Gastrocnemius medialis (tissue), 4 donors: ENCODE data around the gene ASPRV1. TPM values are rescaled to one million over a fixed set of nuclear protein-coding genes. Genes with fewer than 3 reads are reported as not detected.

Source experiments
- ATAC-seq, 2 donors: fragments of 150-250 bp; one replicate each; pipeline ENCODE4 v1.9.1; 2016
- DNase-seq, 2 donors: peaks; one replicate each; pipeline ENCODE4 v3.0.0-alpha.2; 2019
- H3K27ac ChIP-seq, 4 donors: fragments of 200-600 bp; sonication (generic); 1 replicate in 1 of 4; 2 replicates in 3 of 4; pipeline ENCODE4 v1.5.1; 2016 to 2018; ENCODE audit warnings: mild to moderate bottlenecking in 2 of 4, moderate library complexity in 1 of 4
- H3K27me3 ChIP-seq, 3 donors: fragments of 200-600 bp; sonication (generic) in 2 of 3; 1 replicate in 1 of 3; 2 replicates in 2 of 3; pipeline versions ENCODE4 v1.5.1 to v1.6.0; 2016 to 2019; ENCODE audit warnings: mild to moderate bottlenecking in 1 of 3, moderate library complexity in 1 of 3
- H3K36me3 ChIP-seq, 2 donors: fragments of 200-600 bp; sonication (generic) in 1 of 2; one replicate each; pipeline ENCODE4 v1.5.1; 2017 to 2018
- H3K4me1 ChIP-seq, 2 donors: fragments of 200-600 bp; sonication (generic) in 1 of 2; one replicate each; pipeline ENCODE4 v1.5.1; 2016 to 2017; ENCODE audit warnings: mild to moderate bottlenecking in 2 of 2
- H3K4me3 ChIP-seq, 4 donors: fragments of 200-600 bp; sonication (generic) in 3 of 4; 1 replicate in 1 of 4; 2 replicates in 3 of 4; pipeline ENCODE4 v1.5.1; 2016 to 2019; ENCODE audit warnings: mild to moderate bottlenecking in 2 of 4
- H3K9me3 ChIP-seq, 3 donors: fragments of 200-600 bp; sonication (generic) in 2 of 3; 1 replicate in 1 of 3; 2 replicates in 2 of 3; pipeline ENCODE4 v1.5.1; 2016 to 2019
- CTCF ChIP-seq, 5 experiments: fragments of 450-650 bp in 3 of 5; fragments of 200-600 bp in 2 of 5; sonication (generic) in 2 of 5; IDR thresholded peaks in 4 of 5; conservative IDR thresholded peaks in 1 of 5; 1 replicate in 4 of 5; 2 replicates in 1 of 5; pipeline ENCODE4 v1.5.1; 2016 to 2019; ENCODE audit warnings: antibody characterized with exemption in 5 of 5, mild to moderate bottlenecking in 3 of 5, moderate library complexity in 3 of 5
- POLR2A ChIP-seq, 2 donors: fragments of 450-650 bp; IDR thresholded peaks; one replicate each; pipeline ENCODE4 v1.6.1; 2017; ENCODE audit warnings: antibody characterized with exemption in 2 of 2, mild to moderate bottlenecking in 2 of 2, moderate library complexity in 2 of 2
- in situ Hi-C, 4 donors: fragments of 200-750 bp; cut with MboI; loops; one replicate each; pipeline versions ENCODE4 v1.15.0 to v1.8.0; 2017; ENCODE audit warnings: low sequenced_read_pairs in 4 of 4
- intact Hi-C: fragments of 100-400 bp; cut with DNase I; formaldehyde crosslinking; loops from one replicate; pipeline ENCODE4 v1.15.1; 2023; ENCODE audit warnings: low total_unique reads
- total RNA-seq, 4 donors: library from RNA; depleted of rRNA; stranded (reverse); fragments of >200 nt; gene quantifications; one replicate each; pipeline versions ENCODE4 v1.1.0 to v1.2.3, GENCODE V29; 2016

The ASPRV1 gene
- total RNA-seq, 4 donors from 2014 or later: 0.39 to 3.1 (median 0.61) TPM

GRCh38 chr2:69995511-69995910 is 34.1 kb upstream of the ASPRV1 start:
- no peaks in the 10 kb centered on the region for H3K9me3 ChIP-seq
- peaks cover 0 to 11% of the 10 kb centered on the region in 2 donors for H3K36me3 ChIP-seq
- H3K4me3 ChIP-seq: no peak overlapping the region
- no peak overlapping the region for H3K27ac ChIP-seq
- peaks cover 0 to 7% of the 10 kb centered on the region in 2 donors for H3K4me1 ChIP-seq
- no peak for TF ChIP-seq POLR2A (IDR thresholded peaks at IDR 0.05)
- no peak for TF ChIP-seq CTCF (IDR thresholded peaks at IDR 0.05 in 4 of 5, conservative IDR thresholded peaks at IDR 0.05 in 1 of 5)
- ATAC-seq: no peak
- no peak for DNase-seq
- intact Hi-C loops: no loop called here
- in situ Hi-C loops: no loop called here
- H3K27me3 ChIP-seq: no peaks in the 10 kb centered on the region

- no peaks in the 10 kb centered on the region for H3K9me3 ChIP-seq
- H3K4me1 ChIP-seq: peaks cover 0 to 12% of the 10 kb centered on the region in 2 donors
- TF ChIP-seq CTCF (IDR thresholded peaks at IDR 0.05 in 4 of 5, conservative IDR thresholded peaks at IDR 0.05 in 1 of 5) (no peak), POLR2A (IDR thresholded peaks at IDR 0.05) (no peak)
- ATAC-seq: no peak
- no peak overlapping the region for H3K4me3 ChIP-seq
- in situ Hi-C loops: no loop called here
- intact Hi-C loops: no loop called here
- DNase-seq: no peak
- peaks cover 0 to 11% of the 10 kb centered on the region in 2 donors for H3K36me3 ChIP-seq
- H3K27ac ChIP-seq: no peak overlapping the region
- no peaks in the 10 kb centered on the region for H3K27me3 ChIP-seq
These were observed 32.7 kb upstream of the ASPRV1 start for GRCh38 chr2:69994166-69994565.

- TF ChIP-seq CTCF (IDR thresholded peaks at IDR 0.05 in 4 of 5, conservative IDR thresholded peaks at IDR 0.05 in 1 of 5) (no peak), POLR2A (IDR thresholded peaks at IDR 0.05) (no peak)
- no peak for DNase-seq
These were observed 32.3 kb upstream of the ASPRV1 start for GRCh38 chr2:69993708-69994107.

DNA sequence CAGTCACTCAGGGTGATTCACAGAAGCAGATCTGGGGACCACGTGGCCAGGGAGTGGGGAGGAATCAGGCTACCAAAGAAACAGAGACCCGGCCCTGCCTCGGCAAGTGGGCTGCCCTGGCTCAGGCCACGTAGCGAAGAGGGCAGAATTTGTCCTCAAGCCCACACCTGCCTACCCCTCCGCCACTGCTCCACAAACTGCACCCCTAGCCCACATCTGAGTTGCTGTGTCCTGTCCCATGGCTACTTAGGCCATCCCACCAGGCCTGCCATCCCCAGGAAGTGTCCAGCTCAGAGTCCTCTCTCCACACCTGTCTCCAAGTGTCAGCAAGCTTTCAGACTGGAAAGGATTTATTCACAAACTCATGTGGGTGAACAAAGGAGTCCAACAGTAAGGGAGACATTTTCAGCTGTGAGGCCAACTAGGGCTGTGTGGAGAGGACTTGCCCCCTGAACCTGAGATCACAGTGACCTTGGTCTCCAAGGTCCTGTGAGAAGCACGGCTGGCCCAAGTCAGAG is 31.7 kb upstream of the ASPRV1 start:
- Histone ChIP-seq H3K27ac (no peak overlapping the region), H3K4me1 (peaks cover 0 to 15% of the 10 kb centered on the region in 2 donors), H3K27me3 (no peaks in the 10 kb centered on the region), H3K4me3 (no peak overlapping the region), H3K9me3 (no peaks in the 10 kb centered on the region), H3K36me3 (peaks cover 0 to 11% of the 10 kb centered on the region in 2 donors)
- in situ Hi-C loops: no loop called here
- intact Hi-C loops: no loop called here
- no peak for TF ChIP-seq POLR2A (IDR thresholded peaks at IDR 0.05)
- TF ChIP-seq CTCF (IDR thresholded peaks at IDR 0.05 in 4 of 5, conservative IDR thresholded peaks at IDR 0.05 in 1 of 5): no peak
- no peak for ATAC-seq
- DNase-seq: no peak

More at GRCh38 chr2:69993708-69994107, 32.3 kb upstream of the ASPRV1 start:
- peaks cover 0 to 11% of the 10 kb centered on the region in 2 donors for H3K36me3 ChIP-seq
- in situ Hi-C loops (no loop called here), intact Hi-C loops (no loop called here)
- no peaks in the 10 kb centered on the region for H3K9me3 ChIP-seq
- no peak overlapping the region for H3K27ac ChIP-seq
- H3K4me1 ChIP-seq: peaks cover 0 to 15% of the 10 kb centered on the region in 2 donors
- ATAC-seq: no peak
- H3K4me3 ChIP-seq: no peak overlapping the region
- no peaks in the 10 kb centered on the region for H3K27me3 ChIP-seq
